NK-92 (cell line): ENCODE data around the gene RGS2.

Experiments
- DNase-seq: peaks from one replicate; lab custom pipeline; 2025; ENCODE audit not compliant: unreplicated experiment; lab: John Stamatoyannopoulos, UW

Gene RGS2

GRCh38 chr1:192808518-192809306, at the start of gene RGS2:
TSS of gene RGS2 (plus strand) at chr1:192809039. CDS start at chr1:192809072, 33 bp downstream.
- no peak for DNase-seq

DNA sequence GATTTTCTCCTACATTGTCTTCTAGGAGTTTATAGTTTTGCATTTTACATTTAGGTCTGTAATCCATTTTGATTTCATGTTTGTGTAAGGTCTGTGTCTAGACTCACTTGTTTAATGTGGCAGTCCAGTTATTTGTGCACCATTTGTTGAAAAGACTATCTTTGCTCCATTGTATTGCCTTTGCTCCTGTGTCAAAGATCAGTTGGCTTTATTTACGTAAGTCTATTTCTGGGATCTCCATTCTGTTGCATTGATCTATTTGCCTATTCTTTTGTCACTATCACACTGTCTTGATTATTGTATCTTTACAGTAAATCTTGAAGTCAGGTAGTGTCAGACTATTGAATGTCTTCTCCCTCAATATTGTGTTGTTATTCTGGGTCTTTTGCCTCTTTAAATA, 49.7 kb upstream of the RGS2 start:
- no peak for DNase-seq

DNA sequence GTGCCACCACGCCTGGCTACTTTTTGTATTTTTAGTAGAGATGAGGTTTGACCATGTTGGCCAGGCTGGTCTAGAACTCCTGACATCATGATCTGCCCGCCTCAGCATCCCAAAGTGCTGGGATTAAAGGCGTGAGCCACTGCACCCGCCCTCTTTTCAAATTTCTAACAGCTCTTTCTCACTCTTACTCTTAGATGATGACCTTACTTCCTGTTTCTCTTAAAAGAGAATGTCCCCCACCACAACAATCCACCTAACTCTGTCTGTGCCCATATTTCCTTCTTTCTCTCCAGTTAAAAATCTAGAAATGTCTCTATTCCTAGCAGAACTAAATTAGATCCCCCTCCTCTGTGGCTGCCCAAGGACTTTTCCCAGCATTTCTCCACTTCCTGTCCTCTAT, 46.6 kb upstream of the RGS2 start:
- no peak for DNase-seq

- DNase-seq, result no peak
These were observed 45.6 kb upstream of the RGS2 start for GRCh38 chr1:192763243-192763642.

DNA sequence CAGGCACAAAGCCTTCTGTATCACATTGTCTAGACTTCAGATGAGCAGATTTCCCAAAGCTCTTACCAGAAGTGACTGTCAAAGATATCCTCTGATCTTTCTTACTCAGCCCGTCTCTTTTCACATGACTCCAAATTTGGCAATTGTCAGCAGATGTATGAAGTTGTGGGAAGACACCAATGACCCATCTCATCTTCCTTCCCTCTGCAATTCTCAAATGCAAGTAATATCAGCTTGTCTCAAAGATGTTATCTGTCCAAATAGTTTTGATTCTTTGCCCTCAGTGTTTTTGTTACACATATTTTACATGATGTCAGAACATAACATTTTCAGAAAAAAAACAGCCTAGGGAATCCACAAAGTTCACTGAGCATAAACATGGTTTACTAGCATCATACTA, 45.1 kb upstream of the RGS2 start:
- DNase-seq, result no peak

DNA sequence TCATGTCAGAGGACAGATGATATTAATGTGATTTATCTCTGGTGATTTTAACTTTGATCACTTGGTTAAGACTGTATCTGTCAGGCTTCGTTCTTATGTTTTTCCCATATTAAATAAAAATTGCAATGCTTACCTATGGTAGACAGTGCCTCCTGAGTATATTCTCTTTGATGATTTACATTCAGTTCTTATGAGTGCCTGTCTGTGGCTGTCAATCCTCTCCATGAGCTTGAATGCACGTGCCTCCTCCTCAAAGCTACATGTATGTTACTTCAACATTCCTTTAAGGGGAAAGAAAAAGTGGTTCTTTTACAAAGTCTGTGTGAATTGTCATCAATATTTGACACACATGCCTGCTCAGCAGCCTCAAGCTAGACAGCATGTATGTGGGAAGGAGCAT, 44.2 kb upstream of the RGS2 start:
- no peak for DNase-seq

- no peak for DNase-seq
These were observed 42.7 kb upstream of the RGS2 start for GRCh38 chr1:192766009-192766625.

- no peak for DNase-seq
These were observed 42.0 kb upstream of the RGS2 start for GRCh38 chr1:192766876-192767275.

DNA sequence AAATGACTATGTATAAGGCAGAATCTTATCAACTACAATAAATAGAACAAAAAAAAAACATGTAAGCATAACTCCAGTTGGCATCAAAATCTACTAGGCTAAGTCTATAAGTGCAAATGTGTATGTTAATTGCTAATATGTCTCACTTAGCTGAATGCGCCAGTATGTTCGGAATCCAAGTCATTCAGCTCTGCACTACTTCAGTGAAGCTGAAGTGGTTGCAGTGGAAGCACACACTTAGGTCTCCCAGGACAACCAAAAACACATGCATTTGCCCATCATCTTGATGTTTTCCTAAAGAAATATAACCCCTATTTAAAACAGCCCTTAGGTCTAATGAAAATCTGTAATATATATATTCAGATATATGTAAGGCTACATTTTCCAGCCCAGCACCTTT, 41.0 kb upstream of the RGS2 start:
- no peak for DNase-seq

DNA sequence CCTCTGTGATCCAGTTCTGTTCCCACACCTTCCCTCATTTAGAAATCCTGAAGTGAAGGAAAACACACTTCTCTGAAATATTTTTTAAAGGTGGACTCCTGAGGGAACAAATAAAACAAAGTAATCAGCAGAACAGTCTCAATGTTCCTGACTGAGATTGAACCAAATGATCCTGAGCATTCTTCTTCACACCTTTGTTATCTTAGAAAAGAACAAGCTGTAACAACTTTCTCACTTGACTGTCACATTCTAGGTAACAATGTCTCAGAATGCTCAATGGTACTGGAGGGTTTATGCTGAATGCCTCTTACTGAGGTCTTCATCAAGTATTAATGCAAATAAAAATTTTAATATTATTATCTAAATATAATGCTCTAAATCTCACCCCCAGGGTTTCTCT, 40.4 kb upstream of the RGS2 start:
- no peak for DNase-seq

DNA sequence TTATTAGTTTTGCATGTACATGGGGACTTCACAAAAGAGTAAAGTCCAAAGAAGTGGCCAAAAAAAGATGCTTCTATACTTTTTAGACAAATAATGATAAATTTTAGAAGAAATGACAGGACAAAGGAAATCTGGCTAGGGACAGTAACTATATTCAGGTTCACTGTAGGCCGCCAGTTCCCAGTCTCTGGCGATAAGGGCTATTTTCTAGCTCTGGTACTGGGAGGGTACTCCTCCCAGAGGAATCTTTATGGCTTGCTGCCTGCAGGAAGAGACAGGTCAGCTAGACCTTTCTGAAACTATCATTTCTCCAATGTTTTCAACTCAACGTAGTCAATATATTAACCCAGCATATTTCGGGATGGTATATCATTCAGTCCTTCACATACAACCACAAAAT, 37.5 kb upstream of the RGS2 start:
- no peak for DNase-seq

DNA sequence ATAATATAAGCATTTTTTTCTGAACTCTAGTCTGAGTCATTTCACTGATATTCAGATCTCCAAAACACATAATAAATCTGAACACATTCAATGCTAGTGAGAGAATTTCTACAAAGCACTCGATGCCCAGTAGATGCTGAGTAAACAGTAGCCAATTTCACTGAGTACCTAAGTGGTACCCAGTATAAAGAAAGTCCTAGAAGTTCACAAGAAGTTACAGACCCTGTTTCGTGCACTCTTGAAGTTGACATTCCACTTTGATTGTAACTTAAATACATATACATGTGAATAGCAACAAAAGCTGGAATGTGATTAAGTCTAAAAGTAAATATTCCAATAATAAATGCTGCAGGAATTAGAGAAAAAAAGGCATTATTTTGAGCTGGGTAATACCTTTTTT, 33.2 kb upstream of the RGS2 start:
- no peak for DNase-seq

DNA sequence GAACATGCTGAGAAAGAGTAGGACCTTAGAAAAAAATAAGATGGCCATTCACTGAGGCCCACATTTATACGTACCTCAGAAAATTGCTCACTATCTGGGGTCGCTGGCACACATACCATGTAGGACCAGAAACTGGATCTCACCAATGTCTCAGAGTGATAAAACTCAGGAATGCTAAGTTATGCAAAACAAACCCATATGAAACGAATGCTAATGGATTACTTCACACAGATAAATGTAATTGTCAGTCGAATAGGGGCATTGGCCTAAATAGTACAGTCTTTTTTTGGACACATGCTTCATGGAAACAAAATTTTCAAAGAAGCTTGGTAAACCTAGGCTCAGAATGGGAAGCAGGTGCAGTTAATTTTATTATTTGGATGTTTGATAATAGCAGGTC, 32.6 kb upstream of the RGS2 start:
- no peak for DNase-seq

DNA sequence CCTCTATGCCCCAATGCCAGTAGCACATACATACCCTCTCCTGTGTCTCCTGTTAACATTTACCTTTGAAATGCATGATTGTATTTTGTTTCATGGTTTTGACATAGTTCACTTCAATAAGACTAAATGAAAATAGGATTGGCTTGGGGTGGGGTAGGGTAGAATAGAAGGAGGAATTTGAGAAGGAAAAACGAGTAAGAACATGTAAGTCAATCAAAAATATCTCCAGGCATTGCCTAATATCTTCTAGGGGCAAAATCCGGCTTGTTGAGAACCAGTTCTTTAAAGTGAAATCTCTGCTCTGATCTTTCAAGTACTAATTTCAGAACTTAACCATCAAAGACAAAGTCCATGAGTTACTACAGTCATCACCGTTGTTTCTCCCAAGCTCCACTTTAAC, 31.8 kb upstream of the RGS2 start:
- DNase-seq, result no peak

- no peak for DNase-seq
These were observed 25.0 kb upstream of the RGS2 start for GRCh38 chr1:192783791-192784190.

DNA sequence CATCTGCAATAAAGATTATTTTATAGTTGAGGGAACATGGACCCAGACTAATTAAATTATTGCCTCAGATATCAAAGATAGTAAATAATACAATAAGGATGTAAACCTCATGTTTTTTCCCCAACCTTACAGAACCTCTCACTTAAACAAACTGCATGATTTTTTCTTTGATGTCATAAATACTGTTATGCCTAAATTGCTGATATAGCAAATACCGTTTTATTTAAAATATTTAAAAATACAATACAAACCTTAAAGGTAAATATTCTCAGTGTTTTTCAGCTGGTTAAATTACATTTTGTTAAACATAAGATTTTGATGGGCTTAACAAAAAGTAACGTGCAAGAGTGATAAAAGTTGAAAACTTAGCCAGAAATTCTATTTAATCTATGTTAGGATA, 24.4 kb upstream of the RGS2 start:
- no peak for DNase-seq

DNA sequence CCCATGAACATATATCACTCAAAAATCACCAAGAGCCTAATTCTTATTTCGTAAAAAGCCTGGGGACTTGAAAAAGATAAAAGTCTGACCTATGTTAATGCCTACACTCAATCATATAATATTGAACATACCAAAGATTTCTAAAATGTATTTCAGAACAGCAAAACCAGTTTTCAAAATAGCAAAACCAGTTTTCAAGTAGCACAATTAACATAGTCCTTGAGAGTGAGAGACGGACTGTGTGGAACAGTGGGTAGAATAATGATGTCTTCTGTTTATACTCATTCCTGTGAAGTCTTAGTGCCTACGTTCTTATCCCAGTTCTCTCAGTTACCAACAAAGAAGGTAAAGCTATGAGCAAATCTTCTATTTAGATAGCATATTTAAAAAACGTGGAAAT, 22.3 kb upstream of the RGS2 start:
- DNase-seq, result no peak

DNA sequence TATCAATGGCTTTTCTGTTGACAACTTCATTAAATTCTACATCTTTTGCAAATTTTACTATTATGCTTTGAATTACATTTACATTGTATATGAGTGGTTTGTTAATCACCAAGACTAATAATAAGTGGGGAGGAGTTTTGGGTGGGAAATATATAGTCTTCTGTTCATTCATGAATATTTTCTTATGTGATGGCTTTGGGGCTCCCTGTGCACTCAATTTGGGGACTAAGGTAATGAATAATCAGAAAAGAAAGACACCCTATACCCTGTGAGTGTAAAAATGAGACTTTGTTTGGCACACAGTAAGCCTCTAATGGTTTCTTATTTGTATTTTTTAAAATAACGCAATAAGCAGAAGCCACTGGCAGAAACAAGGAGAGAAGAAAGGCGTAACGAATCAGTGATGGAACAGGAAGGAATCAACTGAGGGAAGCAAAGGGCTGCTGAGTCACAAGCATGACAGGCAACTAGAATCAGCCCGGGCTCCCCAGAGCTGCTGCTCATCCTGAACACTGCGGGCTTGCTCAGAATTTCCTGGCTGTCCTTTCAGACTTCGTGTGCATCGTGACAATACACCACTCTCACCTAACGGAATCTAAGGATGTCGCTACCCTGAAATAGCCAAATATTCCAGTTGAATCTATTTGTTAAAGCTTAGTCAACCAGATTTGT, 20.8 kb upstream of the RGS2 start:
- no peak for DNase-seq

- no peak for DNase-seq
These were observed 19.0 kb upstream of the RGS2 start for GRCh38 chr1:192789871-192790270.

- no peak for DNase-seq
These were observed 16.2 kb upstream of the RGS2 start for GRCh38 chr1:192792628-192793027.

- no peak for DNase-seq
These were observed 14.7 kb upstream of the RGS2 start for GRCh38 chr1:192793983-192794767.

DNA sequence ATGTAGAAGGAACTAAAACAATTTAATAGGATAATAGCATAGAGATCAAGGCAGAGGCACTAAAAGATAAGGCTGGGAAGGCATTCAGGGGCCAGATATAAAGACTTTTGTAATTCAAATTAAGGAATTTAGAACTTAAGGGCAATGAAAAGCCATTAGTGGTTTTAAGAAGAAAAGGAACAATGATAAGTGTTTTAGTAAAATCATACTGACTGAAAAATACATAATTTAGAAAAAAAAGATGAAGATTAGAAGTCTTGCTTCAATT, 14.1 kb upstream of the RGS2 start:
- no peak for DNase-seq
